Type B pancreatic cell (in vitro differentiated cells): ENCODE data around the gene IL36B. TPM values are rescaled to one million over a fixed set of nuclear protein-coding genes. Genes with fewer than 3 reads are reported as not detected.

ENCODE experiments used
- DNase-seq: peaks from one replicate; pipeline ENCODE4 v3.0.0; 2021; ENCODE audit warnings: mixed read lengths; ENCODE audit not compliant: unreplicated experiment; ENCODE audit errors: extremely low spot score
- H3K27ac Mint-ChIP-seq: 2 replicates; pipeline ENCODE4 v1.8.0; 2021; ENCODE audit warnings: mild to moderate bottlenecking, mixed read lengths
- H3K27me3 Mint-ChIP-seq: 2 replicates; pipeline ENCODE4 v1.8.0; 2021; ENCODE audit warnings: mixed read lengths
- H3K36me3 Mint-ChIP-seq: 2 replicates; pipeline ENCODE4 v1.8.0; 2021; ENCODE audit warnings: mixed read lengths
- H3K4me1 Mint-ChIP-seq: one replicate; pipeline ENCODE4 v1.8.0; 2021; ENCODE audit warnings: mixed read lengths; ENCODE audit not compliant: unreplicated experiment
- H3K4me3 Mint-ChIP-seq: 2 replicates; pipeline ENCODE4 v1.8.0; 2021; ENCODE audit warnings: mild to moderate bottlenecking, mixed read lengths
- H3K9me3 Mint-ChIP-seq: 2 replicates; pipeline ENCODE4 v1.8.0; 2021; ENCODE audit warnings: mixed read lengths
- CTCF ChIP-seq: fragments of 200-600 bp; sonication (generic); conservative IDR thresholded peaks from 2 replicates; pipeline ENCODE4 v1.5.0; 2021; ENCODE audit warnings: antibody characterized with exemption, mild to moderate bottlenecking
- total RNA-seq: library from RNA; stranded (reverse); gene quantifications from 2 replicates; pipeline ENCODE4 v1.2.1, GENCODE V29; 2021; ENCODE audit warnings: low replicate concordance

The IL36B gene
- total RNA-seq, 1 donor from 2014 or later = not detected

GRCh38 chr2:112985090-112985489 is 67.6 kb downstream of the IL36B start:
- no peaks in the 10 kb centered on the region for H3K9me3 Mint-ChIP-seq
- TF ChIP-seq CTCF = no peak
- no peaks in the 10 kb centered on the region for H3K36me3 Mint-ChIP-seq
- no peak for DNase-seq
- H3K27me3 Mint-ChIP-seq = peaks cover 3% of the 10 kb centered on the region
- H3K4me3 Mint-ChIP-seq = no peak overlapping the region
- H3K27ac Mint-ChIP-seq = no peak overlapping the region
- no peaks in the 10 kb centered on the region for H3K4me1 Mint-ChIP-seq

- H3K9me3 Mint-ChIP-seq = no peaks in the 10 kb centered on the region
- H3K4me1 Mint-ChIP-seq = no peaks in the 10 kb centered on the region
- no peaks in the 10 kb centered on the region for H3K36me3 Mint-ChIP-seq
- no peak for TF ChIP-seq CTCF
- H3K27me3 Mint-ChIP-seq = peaks cover 21% of the 10 kb centered on the region
- no peak for DNase-seq
- no peak overlapping the region for H3K4me3 Mint-ChIP-seq
- no peak overlapping the region for H3K27ac Mint-ChIP-seq
Observed at GRCh38 chr2:112980537-112980936, 72.1 kb downstream of the IL36B start.

GRCh38 chr2:112979731-112980130 is 72.9 kb downstream of the IL36B start:
- no peak for TF ChIP-seq CTCF
- Mint-ChIP-seq H3K4me3 (no peak overlapping the region), H3K4me1 (no peaks in the 10 kb centered on the region), H3K9me3 (no peaks in the 10 kb centered on the region), H3K36me3 (no peaks in the 10 kb centered on the region), H3K27ac (no peak overlapping the region), H3K27me3 (peaks cover 23% of the 10 kb centered on the region)
- no peak for DNase-seq

GRCh38 chr2:112977559-112978056 is 75.1 kb downstream of the IL36B start, which contains the start of gene IL36G:
TSS of gene IL36G (plus strand) at chr2:112978006. CDS start at chr2:112978639, 633 bp downstream.
- no peak for TF ChIP-seq CTCF
- Mint-ChIP-seq H3K27ac (no peak within 1 kb of the TSS), H3K4me3 (no peak within 1 kb of the TSS), H3K27me3 (peaks cover 26% of the 10 kb centered on the region), H3K4me1 (no peaks in the 10 kb centered on the region), H3K36me3 (no peaks in the 10 kb centered on the region), H3K9me3 (no peaks in the 10 kb centered on the region)
- DNase-seq = no peak

Other genes starting within 250 kb of the IL36B start
- gene IL1B, start 216.1 kb downstream of the IL36B start, total RNA-seq = 0.46 and 0.76 TPM in 2 replicates
- not detected in 2 replicates for gene IL37, start 141.7 kb downstream of the IL36B start, total RNA-seq
- gene IL36G, start 74.9 kb downstream of the IL36B start, total RNA-seq = not detected in 2 replicates
- gene IL36A, start 47.4 kb downstream of the IL36B start, total RNA-seq = not detected in 2 replicates
- gene IL36RN, start 6.3 kb upstream of the IL36B start, total RNA-seq = 12.0 and 17.7 TPM in 2 replicates
- not detected in 2 replicates for gene IL1F10, start 15.1 kb upstream of the IL36B start, total RNA-seq
- gene IL1RN, start 74.7 kb upstream of the IL36B start, total RNA-seq = 11.0 and 20.5 TPM in 2 replicates
- 38.8 and 79.1 TPM in 2 replicates for gene PSD4, start 121.1 kb upstream of the IL36B start, total RNA-seq
- gene PAX8, start 226.1 kb upstream of the IL36B start, total RNA-seq = 2.1 and 56.9 TPM in 2 replicates